ENCODE results near the gene SPTB. TPM values are rescaled to one million over a fixed set of nuclear protein-coding genes. Genes with fewer than 3 reads are reported as not detected.

SPTB gene
- total RNA-seq, 1 donor from 2014 or later = 4.6 TPM

- DNase-seq (ENCODE audit: low read depth) = no peak
Observed at GRCh38 chr14:64732066-64732465, 147.6 kb downstream of the SPTB start.

DNA sequence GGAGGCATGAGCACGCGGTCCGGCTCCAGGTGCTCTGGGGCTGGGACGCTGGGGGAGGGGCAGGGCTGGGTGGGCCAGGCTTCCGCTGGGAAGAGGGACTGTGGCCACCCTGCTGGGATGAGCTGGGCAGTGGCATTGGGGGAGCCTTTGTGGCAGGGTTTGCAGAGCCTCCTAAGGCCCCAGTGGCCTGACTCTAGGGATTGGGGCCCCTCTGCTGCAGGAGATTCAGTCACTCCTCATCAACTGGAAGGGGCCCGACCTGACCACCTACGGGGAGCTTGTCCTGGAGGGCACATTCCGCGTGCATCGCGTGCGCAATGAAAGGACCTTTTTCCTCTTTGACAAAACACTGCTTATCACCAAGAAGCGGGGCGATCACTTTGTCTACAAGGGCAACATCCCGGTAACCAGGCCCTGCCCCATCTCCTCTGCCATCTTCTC is 148.5 kb downstream of the SPTB start:
- no peak for DNase-seq (ENCODE audit: low read depth)

DNA sequence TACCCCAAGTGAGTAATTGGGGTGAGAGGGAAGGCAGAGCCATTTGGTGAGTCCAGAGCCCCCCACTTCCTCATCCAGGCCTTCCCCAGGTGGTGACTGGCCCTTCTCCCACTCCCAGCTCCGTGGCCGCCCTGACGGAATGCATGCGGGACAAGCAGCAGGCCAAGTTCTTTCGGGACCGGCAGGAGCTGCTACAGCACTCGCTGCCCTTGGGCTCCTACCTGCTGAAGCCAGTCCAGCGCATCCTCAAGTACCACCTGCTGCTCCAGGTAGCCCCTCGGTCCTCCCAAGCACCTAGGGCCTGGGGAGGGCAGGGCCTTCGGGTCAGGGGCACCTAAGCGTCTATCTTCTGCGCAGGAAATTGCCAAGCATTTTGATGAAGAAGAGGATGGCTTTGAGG is 149.0 kb downstream of the SPTB start:
- no peak for DNase-seq (ENCODE audit: low read depth)

- DNase-seq (ENCODE audit: low read depth) = peak; percentile 48
Observed at GRCh38 chr14:64730061-64730440, 149.7 kb downstream of the SPTB start.

- DNase-seq (ENCODE audit: low read depth) = peak; percentile 12
Observed at GRCh38 chr14:64729386-64730060, 150.2 kb downstream of the SPTB start.

- DNase-seq (ENCODE audit: low read depth) = no peak
Observed at GRCh38 chr14:64728856-64729255, 150.9 kb downstream of the SPTB start.

DNA sequence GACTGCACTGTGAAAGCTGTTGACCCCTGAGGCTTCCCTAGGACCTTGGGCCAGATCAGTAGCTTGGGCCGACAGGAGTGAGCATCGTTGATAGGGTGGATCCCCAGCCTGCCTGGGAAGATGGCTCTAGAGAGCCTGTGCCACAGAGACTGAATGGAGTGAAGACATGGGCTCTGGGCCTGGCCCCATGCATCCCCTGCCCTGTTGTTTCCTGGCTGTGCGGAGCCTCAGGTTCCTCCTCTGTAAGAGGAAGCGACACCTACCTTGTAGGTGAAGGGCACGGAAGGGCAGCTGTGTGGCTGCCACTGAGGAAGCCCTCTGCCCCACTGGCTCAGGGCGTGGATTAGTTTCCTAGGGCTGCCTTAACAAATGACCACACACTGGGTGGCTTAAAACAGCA is 151.6 kb downstream of the SPTB start:
- no peak for DNase-seq (ENCODE audit: low read depth)

DNA sequence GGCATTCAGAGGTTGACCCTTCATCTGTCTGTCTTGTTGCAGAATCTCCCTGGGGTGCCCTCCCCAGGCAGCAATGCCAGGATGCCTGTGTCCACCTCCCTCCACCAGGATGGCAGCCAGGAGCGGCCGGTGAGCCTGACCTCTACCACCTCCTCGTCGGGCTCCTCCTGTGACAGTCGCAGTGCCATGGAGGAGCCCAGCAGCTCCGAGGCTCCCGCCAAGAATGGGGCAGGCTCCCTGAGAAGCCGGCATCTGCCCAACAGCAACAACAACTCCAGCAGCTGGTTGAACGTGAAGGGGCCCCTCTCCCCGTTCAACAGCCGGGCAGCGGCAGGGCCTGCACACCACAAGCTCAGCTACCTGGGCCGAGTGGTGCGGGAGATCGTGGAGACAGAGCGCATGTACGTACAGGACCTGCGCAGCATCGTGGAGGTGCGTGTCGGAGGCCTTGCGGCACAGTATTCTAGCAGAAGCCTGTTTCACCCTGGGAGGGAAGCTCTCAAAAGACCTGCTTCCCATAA is 152.1 kb downstream of the SPTB start:
- DNase-seq (ENCODE audit: low read depth) = no peak

GRCh38 chr14:64726585-64726890 is 153.2 kb downstream of the SPTB start:
- DNase-seq (ENCODE audit: low read depth) = peak; percentile 62

GRCh38 chr14:64725879-64726584 is 153.7 kb downstream of the SPTB start:
- no peak for DNase-seq (ENCODE audit: low read depth)

- no peak for DNase-seq (ENCODE audit: low read depth)
Observed at GRCh38 chr14:64725261-64725815, 154.4 kb downstream of the SPTB start.

GRCh38 chr14:64724578-64724930 is 155.2 kb downstream of the SPTB start:
- no peak for DNase-seq (ENCODE audit: low read depth)

- no peak for DNase-seq (ENCODE audit: low read depth)
Observed at GRCh38 chr14:64723691-64724577, 155.8 kb downstream of the SPTB start.

DNA sequence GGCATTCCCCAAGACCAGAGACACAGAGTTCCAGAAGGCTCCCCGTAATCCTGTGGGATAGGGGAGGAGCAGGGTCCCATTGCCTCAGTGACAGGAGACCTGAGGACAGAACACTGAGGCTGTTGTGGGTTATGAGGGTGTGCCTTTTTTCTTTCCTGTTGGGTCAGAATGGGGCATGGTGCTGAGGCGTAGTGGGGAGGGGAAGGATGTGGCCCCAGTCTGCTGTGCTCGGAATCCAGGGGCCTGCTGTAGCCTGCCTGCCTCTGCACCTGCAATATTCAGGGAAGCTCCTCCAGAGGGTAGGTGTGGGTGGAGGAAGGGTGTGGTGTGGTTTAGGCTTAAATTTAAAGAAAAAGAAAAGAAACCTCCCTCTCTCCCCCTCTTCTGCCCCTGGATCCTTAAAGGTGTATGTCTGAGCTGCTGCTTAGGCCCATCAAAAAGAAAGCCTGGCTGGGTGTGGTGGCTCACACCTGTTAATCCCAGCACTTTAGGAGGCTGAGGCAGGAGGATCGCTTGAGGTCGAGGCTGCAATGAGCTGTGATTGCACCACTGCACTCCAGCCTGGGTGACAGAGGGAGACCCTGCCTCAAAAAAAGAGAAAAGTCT is 156.8 kb downstream of the SPTB start:
- DNase-seq (ENCODE audit: low read depth) = no peak

DNA sequence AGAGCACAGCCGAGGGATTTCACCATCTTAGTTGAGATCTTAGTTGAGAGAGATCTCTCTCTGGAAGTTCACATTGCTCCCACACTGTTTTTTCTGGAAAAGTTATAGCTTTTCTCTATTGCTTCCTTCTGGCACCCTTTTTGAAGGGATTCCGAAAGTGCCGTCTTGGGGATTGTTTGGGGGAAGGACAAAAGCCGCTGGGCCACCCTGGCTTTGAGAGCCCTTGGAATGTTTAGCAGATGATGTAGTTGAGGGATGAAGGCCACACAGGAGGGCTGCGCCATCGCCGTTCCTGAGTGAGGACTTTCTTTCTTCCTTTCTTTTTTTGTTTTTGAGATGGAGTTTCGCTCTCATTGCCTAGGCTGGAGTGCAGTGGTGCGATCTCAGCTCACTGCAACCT is 157.8 kb downstream of the SPTB start:
- no peak for DNase-seq (ENCODE audit: low read depth)

- DNase-seq (ENCODE audit: low read depth) = peak; percentile 96
Observed at GRCh38 chr14:64721391-64721791, 158.3 kb downstream of the SPTB start.

DNA sequence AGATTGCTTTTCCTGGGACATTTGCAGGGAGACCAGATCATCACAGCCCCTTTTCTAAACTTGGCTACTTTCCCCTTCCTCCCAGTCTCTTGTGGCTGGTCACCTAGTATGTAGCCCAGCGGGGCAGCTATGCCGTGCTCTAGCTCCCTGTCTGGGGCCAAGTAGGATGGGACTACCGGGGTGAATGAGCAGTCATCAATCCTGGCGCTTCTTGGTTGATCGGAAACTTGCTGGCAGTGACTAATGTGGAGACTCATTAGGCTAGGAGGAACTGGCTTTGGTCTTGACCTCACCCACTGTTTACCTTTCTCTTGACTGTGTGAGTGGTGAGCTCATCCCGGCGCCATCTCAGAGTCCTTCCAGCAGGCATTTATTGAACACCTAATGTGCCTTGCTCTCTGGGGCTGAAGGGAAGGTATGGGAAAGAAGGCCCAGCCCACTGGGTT is 159.6 kb downstream of the SPTB start:
- DNase-seq (ENCODE audit: low read depth) = no peak

DNA sequence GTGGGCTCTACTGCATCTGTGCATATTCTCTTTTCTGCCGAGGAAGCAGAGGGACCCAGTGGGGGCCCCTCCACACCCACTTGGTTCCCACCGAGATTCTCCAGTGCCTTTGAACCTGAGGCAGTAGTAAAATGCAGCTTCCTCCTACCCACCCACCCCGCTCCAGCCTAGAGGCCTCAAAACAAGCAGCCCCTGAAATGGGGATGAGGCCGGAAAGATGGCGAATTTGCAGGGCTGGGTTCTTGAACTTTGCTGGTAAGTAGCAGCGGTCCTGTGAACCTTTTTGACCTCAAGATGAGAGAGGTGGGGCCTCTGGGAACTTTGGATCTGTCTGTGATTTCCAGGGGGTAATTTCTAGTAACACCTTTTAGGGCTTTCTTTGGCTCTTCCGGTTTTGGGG is 160.1 kb downstream of the SPTB start:
- DNase-seq (ENCODE audit: low read depth) = no peak

DNA sequence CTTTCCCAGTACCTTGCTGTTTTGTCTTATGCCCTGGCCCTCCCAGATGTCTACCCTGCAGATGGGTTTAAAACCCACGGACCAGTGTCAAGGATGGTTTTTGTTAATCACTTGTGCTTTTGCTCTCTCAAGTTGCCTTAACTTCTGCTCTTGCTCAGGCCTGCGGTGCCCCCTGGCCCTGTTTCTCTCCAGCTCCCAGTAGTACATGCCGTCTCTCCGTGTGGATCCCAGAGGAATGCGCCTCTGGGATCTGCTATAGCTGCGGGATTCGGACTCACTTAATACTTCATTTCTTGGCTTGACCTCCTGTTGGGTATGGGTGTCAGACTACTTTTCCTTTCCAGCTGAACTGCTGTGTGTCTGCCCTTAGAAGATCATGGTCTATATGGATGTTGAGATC is 160.9 kb downstream of the SPTB start:
- no peak for DNase-seq (ENCODE audit: low read depth)

DNA sequence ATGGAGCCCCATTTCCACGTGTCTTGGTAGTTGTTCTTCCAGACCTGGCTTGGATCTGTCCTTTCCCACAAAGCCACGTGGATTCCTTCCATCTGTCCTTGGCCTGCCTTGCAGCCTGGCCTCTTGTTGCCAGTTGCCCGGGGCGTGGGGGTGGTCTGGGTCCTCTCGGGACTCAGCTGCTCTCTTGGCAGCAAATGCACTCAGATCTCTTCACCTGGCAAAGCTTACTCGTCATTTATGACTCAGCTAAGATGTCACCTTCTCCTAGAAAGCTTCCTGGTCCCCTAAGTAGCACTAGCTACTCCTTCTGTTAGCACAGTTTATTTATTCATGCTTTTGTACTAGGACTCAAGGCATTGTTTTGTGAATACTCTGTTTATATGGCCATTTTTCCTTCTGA is 161.8 kb downstream of the SPTB start:
- peak; percentile 93 for DNase-seq (ENCODE audit: low read depth)

All from myocyte (in vitro differentiated cells).